Measurements from ENCODE around the gene HCFC2. TPM values are rescaled to one million over a fixed set of nuclear protein-coding genes. Genes with fewer than 3 reads are reported as not detected.

HCFC2 gene
- total RNA-seq, 4 donors from 2014 or later: 29.0 to 54.5 (median 36.1) TPM

- ATAC-seq: no peak
- Histone ChIP-seq H3K4me1 (peaks cover 0 to 16% (median 10%) of the 10 kb centered on the region in 3 donors), H3K27ac (peak overlapping the region in 2 of 4 donors; percentile 45 to 56), H3K9me3 (no peaks in the 10 kb centered on the region), H3K36me3 (no peaks in the 10 kb centered on the region), H3K27me3 (no peaks in the 10 kb centered on the region), H3K4me3 (no peak overlapping the region)
- WGBS, 2 donors (ENCODE audit: low coverage in 1 of 2): 22 to 34% methylated on average over 2 to 4 of the region's 4 CpGs
- TF ChIP-seq EP300 (IDR thresholded peaks at IDR 0.05): no peak
Observed at GRCh38 chr12:104056419-104056972, 7.8 kb upstream of the HCFC2 start.

GRCh38 chr12:104057771-104058197 lies 6.5 kb upstream of the HCFC2 start:
- TF ChIP-seq CTCF (IDR thresholded peaks at IDR 0.05) (peak; percentile 39 to 70 (median 46)), EP300 (IDR thresholded peaks at IDR 0.05) (no peak)
- no peak for ATAC-seq
- WGBS, 2 donors (ENCODE audit: low coverage in 1 of 2): 0 to 60% methylated on average over 1 of the region's 1 CpG

GRCh38 chr12:104058802-104059201 lies 5.5 kb upstream of the HCFC2 start:
- no peaks in the 10 kb centered on the region for H3K27me3 ChIP-seq
- ATAC-seq: no peak
- WGBS, 2 donors (ENCODE audit: low coverage in 1 of 2): 86 to 91% methylated on average over 4 of the region's 4 CpGs

More at GRCh38 chr12:104057771-104058197, 6.5 kb upstream of the HCFC2 start:
- no peak overlapping the region for H3K27ac ChIP-seq
- H3K4me1 ChIP-seq: peaks cover 0 to 16% (median 10%) of the 10 kb centered on the region in 3 donors
- no peak overlapping the region for H3K4me3 ChIP-seq
- no peaks in the 10 kb centered on the region for H3K36me3 ChIP-seq
- no peaks in the 10 kb centered on the region for H3K27me3 ChIP-seq
- no peaks in the 10 kb centered on the region for H3K9me3 ChIP-seq

GRCh38 chr12:104059963-104060362 lies 4.4 kb upstream of the HCFC2 start:
- TF ChIP-seq POLR2A (IDR thresholded peaks at IDR 0.05) (no peak), POLR2AphosphoS5 (IDR thresholded peaks at IDR 0.05) (no peak), EP300 (IDR thresholded peaks at IDR 0.05) (no peak), CTCF (IDR thresholded peaks at IDR 0.05) (no peak)

More at GRCh38 chr12:104058802-104059201, 5.5 kb upstream of the HCFC2 start:
- H3K4me1 ChIP-seq: peaks cover 0 to 24% (median 13%) of the 10 kb centered on the region in 3 donors
- no peak overlapping the region for H3K4me3 ChIP-seq
- no peak overlapping the region for H3K27ac ChIP-seq
- no peaks in the 10 kb centered on the region for H3K36me3 ChIP-seq
- H3K9me3 ChIP-seq: no peaks in the 10 kb centered on the region
- TF ChIP-seq CTCF (IDR thresholded peaks at IDR 0.05): no peak
- no peak for TF ChIP-seq POLR2A (IDR thresholded peaks at IDR 0.05)
- TF ChIP-seq EP300 (IDR thresholded peaks at IDR 0.05): no peak
- TF ChIP-seq POLR2AphosphoS5 (IDR thresholded peaks at IDR 0.05): no peak

GRCh38 chr12:104060791-104061190 lies 3.5 kb upstream of the HCFC2 start:
- Histone ChIP-seq H3K36me3 (no peaks in the 10 kb centered on the region), H3K27me3 (no peaks in the 10 kb centered on the region), H3K27ac (no peak overlapping the region), H3K4me3 (no peak overlapping the region), H3K4me1 (peaks cover 1 to 28% (median 12%) of the 10 kb centered on the region in 3 donors), H3K9me3 (no peaks in the 10 kb centered on the region)
- TF ChIP-seq POLR2A (IDR thresholded peaks at IDR 0.05) (no peak), EP300 (IDR thresholded peaks at IDR 0.05) (no peak), CTCF (IDR thresholded peaks at IDR 0.05) (no peak), POLR2AphosphoS5 (IDR thresholded peaks at IDR 0.05) (no peak)
- no peak for ATAC-seq
- WGBS, 2 donors (ENCODE audit: low coverage in 1 of 2): 53 to 70% methylated on average over 2 of the region's 2 CpGs

More at GRCh38 chr12:104059963-104060362, 4.4 kb upstream of the HCFC2 start:
- Histone ChIP-seq H3K27me3 (no peaks in the 10 kb centered on the region), H3K9me3 (no peaks in the 10 kb centered on the region), H3K36me3 (no peaks in the 10 kb centered on the region), H3K4me1 (peaks cover 0 to 25% (median 13%) of the 10 kb centered on the region in 3 donors), H3K4me3 (no peak overlapping the region), H3K27ac (no peak overlapping the region)
- ATAC-seq: no peak
- WGBS, 2 donors (ENCODE audit: low coverage in 1 of 2): 39 to 59% methylated on average over 2 of the region's 2 CpGs
